SK-N-SH (cell line): ENCODE data around the gene ANKRD13B.

ENCODE experiments used
- JUND ChIP-seq: IDR thresholded peaks from 2 replicates; pipeline ENCODE4 v1.4.0; 2012
- MXI1 ChIP-seq: IDR thresholded peaks from 2 replicates; pipeline ENCODE4 v1.6.1; 2012; ENCODE audit warnings: mild to moderate bottlenecking, low read depth, low read length, improper control_type of control experiment
- RFX5 ChIP-seq: IDR thresholded peaks from 2 replicates; pipeline ENCODE4 v1.6.1; 2012; ENCODE audit warnings: mild to moderate bottlenecking, improper control_type of control experiment, low read length
- YY1 ChIP-seq: IDR thresholded peaks from 2 replicates; pipeline ENCODE4 v1.4.0; 2012; ENCODE audit warnings: low read depth, mild to moderate bottlenecking
- TF ChIP-seq, protein P1 (sequence below): fragments of 200-600 bp; sonication (generic); IDR thresholded peaks from 2 replicates; pipeline ENCODE4 v1.6.1; 2017; ENCODE audit warnings: antibody characterized with exemption, mild to moderate bottlenecking, moderate library complexity
- TF ChIP-seq, protein P2 (sequence below): IDR thresholded peaks from 2 replicates; pipeline ENCODE4 v1.6.1; 2012; ENCODE audit warnings: mild to moderate bottlenecking, low read depth, low read length, moderate library complexity

DNA sequence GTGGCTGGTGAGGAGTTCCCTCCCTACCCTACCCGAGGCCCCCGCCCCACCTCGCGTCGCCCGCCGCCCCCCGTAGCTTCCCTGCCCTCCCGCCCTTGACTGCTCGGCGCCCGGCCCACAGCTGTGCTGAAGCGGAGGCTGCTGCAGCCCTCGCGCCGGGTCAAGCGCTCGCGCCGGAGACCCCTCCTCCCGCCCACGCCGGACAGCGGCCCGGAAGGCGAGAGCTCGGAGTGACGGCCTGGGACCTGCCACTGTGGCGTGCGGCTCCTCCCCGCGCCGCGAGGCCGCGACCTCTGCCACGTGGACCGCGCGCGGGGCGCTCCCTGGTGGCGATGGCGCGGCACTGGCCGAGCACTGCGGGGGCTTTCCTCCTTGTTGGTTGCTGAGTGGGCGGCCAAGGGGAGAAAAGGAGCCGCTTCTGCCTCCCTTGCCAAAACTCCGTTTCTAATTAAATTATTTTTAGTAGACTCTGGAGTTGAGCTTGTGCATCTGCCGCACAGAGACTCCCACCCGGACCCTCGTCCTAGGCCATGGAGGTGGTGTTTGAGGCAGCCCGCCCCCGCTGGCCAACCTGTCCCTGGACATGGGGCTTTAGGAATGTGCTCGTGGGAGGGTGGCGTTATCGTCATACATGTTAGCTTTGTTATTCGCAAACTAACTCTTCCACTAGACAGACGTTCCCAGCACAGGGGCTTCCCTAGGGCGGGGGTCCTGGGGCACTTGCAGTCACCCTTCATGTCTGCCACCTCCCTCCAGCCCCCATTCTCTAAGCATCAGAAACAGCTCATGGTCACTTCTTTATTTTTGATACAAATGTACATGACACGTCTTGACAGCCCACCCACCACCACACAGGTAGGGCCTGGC lies 20.0 kb upstream of the ANKRD13B start:
- TF ChIP-seq, protein P1, sequence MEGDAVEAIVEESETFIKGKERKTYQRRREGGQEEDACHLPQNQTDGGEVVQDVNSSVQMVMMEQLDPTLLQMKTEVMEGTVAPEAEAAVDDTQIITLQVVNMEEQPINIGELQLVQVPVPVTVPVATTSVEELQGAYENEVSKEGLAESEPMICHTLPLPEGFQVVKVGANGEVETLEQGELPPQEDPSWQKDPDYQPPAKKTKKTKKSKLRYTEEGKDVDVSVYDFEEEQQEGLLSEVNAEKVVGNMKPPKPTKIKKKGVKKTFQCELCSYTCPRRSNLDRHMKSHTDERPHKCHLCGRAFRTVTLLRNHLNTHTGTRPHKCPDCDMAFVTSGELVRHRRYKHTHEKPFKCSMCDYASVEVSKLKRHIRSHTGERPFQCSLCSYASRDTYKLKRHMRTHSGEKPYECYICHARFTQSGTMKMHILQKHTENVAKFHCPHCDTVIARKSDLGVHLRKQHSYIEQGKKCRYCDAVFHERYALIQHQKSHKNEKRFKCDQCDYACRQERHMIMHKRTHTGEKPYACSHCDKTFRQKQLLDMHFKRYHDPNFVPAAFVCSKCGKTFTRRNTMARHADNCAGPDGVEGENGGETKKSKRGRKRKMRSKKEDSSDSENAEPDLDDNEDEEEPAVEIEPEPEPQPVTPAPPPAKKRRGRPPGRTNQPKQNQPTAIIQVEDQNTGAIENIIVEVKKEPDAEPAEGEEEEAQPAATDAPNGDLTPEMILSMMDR = peak; percentile 66
- TF ChIP-seq, protein P2, sequence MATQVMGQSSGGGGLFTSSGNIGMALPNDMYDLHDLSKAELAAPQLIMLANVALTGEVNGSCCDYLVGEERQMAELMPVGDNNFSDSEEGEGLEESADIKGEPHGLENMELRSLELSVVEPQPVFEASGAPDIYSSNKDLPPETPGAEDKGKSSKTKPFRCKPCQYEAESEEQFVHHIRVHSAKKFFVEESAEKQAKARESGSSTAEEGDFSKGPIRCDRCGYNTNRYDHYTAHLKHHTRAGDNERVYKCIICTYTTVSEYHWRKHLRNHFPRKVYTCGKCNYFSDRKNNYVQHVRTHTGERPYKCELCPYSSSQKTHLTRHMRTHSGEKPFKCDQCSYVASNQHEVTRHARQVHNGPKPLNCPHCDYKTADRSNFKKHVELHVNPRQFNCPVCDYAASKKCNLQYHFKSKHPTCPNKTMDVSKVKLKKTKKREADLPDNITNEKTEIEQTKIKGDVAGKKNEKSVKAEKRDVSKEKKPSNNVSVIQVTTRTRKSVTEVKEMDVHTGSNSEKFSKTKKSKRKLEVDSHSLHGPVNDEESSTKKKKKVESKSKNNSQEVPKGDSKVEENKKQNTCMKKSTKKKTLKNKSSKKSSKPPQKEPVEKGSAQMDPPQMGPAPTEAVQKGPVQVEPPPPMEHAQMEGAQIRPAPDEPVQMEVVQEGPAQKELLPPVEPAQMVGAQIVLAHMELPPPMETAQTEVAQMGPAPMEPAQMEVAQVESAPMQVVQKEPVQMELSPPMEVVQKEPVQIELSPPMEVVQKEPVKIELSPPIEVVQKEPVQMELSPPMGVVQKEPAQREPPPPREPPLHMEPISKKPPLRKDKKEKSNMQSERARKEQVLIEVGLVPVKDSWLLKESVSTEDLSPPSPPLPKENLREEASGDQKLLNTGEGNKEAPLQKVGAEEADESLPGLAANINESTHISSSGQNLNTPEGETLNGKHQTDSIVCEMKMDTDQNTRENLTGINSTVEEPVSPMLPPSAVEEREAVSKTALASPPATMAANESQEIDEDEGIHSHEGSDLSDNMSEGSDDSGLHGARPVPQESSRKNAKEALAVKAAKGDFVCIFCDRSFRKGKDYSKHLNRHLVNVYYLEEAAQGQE = no peak
- TF ChIP-seq JUND = no peak
- TF ChIP-seq YY1 = no peak
- TF ChIP-seq MXI1 = peak; percentile 97
- no peak for TF ChIP-seq RFX5
